ENCODE results near the gene UBE2R2.

DNA sequence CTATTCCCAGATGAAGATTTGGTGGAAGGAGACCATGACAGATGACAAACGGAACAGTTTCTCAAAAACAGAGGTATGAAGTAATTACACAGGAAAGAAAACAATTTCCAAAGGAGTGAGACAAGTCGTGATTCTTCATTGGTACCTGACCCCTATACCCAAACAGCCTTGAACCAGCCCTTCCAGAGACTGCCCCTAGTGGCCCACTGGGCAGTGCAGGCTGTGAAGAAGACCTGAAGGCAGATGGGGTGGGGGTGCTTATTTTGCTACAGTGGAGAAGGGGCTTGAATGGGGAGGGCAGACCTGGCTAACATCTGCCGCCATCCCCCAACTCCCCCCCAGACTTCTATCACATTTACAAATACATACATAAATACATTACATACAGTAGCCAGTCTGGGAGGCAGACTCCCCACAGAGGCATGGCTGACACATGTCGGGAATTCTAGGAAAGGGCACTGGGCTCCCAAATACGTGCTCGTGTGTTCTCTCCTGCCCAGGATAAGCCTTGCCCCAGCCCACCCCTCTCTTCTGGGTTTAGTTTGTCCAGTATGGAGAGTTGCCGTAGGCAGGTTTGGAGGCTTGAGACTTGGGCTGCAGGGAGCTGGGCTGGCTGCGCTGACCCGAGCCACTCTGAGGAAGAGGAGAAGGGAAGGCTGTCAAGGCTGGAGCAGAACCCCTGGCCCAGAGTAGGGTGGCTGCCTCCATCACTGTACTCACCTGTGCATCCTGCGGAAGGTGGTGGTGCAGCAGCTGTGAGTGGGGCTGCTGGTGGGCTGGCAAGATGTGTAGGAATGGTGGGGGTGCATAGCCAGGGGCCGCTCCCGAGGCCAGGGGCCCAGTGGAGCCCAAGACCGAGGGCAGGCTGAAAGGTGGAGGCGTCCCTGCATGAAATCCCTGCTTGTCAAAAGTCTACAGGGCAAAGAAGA, 105.3 kb downstream of the UBE2R2 start:
- no peak for TF ChIP-seq JUND (IDR thresholded peaks at IDR 0.05; ENCODE audit: low read length)
- TF ChIP-seq, protein P1, sequence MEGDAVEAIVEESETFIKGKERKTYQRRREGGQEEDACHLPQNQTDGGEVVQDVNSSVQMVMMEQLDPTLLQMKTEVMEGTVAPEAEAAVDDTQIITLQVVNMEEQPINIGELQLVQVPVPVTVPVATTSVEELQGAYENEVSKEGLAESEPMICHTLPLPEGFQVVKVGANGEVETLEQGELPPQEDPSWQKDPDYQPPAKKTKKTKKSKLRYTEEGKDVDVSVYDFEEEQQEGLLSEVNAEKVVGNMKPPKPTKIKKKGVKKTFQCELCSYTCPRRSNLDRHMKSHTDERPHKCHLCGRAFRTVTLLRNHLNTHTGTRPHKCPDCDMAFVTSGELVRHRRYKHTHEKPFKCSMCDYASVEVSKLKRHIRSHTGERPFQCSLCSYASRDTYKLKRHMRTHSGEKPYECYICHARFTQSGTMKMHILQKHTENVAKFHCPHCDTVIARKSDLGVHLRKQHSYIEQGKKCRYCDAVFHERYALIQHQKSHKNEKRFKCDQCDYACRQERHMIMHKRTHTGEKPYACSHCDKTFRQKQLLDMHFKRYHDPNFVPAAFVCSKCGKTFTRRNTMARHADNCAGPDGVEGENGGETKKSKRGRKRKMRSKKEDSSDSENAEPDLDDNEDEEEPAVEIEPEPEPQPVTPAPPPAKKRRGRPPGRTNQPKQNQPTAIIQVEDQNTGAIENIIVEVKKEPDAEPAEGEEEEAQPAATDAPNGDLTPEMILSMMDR (IDR thresholded peaks at IDR 0.05; ENCODE audit: control extremely low read depth in 1 of 3, insufficient read depth in 1 of 3, low read depth in 1 of 3, low read length in 3 of 3) = peak; percentile 77 to 92 (median 87)
